ENCODE measurements around the gene KLHDC4. TPM values are rescaled to one million over a fixed set of nuclear protein-coding genes. Genes with fewer than 3 reads are reported as not detected.

The KLHDC4 gene
- polyA plus RNA-seq, 1 of the 3 experiments (the other 2 are of a cell fraction) = 51.2 TPM

DNA sequence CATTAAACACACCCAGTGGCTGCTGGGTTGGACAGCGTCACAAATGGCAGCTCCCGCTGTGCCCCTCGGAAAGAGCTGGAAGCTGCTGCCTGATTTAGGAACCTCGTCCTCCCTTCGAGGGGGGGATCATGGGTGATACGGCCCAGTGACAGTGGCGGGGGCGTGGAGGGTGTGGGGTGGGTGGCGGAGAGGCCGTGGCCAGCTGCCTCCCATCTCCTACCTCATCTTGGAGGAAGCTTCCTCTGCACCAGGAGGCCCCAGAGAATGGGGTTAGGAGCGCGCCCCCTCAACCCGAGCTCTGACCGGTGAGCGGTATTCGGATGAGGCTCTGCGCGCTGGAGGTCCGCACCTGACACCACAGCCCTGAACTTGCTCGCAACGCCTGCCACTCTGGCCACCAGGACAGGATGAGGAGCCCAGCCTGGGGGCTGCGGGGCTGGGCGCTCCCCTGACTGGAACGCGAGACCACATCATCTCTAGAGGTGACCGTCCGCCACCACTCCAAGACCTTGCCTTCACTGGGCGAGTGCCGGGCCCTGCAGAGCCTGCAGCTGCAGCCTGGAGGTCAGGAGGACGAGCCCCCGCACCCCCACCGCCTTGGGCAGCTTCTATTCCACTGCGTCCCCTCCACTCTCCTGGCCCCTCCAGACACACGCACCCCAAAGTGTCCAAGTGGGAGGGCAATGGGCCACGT is 80.9 kb downstream of the KLHDC4 start:
- Histone ChIP-seq H3K4me3 (ENCODE audit: low read depth in 2 of 2, low read length in 1 of 2) (no peak overlapping the region), H3F3A (replicated peaks; ENCODE audit: insufficient read depth) (no peaks in the 10 kb centered on the region), H3K9me3 (no peaks in the 10 kb centered on the region), H4K20me1 (ENCODE audit: insufficient read depth) (no peaks in the 10 kb centered on the region), H3K4me2 (no peak overlapping the region), H3K27ac (ENCODE audit: low read depth in 2 of 2, low read length in 1 of 2) (no peak overlapping the region), H3K79me2 (ENCODE audit: insufficient read depth) (no peaks in the 10 kb centered on the region), H3K4me1 (ENCODE audit: control insufficient read depth in 1 of 2, insufficient read depth in 2 of 2, low read depth in 1 of 2, low read length in 1 of 2) (peaks cover 0 to 3% of the 10 kb centered on the region in 2 experiments; a peak in 1 of 4 replicates), H3K27me3 (ENCODE audit: insufficient read depth) (no peaks in the 10 kb centered on the region; the same call in 1 of the 2 replicates), H3K36me3 (replicated peaks in 1 of 2; ENCODE audit: control insufficient read depth in 1 of 2, insufficient read depth in 2 of 2, low read length in 1 of 2) (no peaks in the 10 kb centered on the region), H3K9me2 (no peaks in the 10 kb centered on the region), H3K9ac (no peak overlapping the region), H2AFZ (ENCODE audit: low read depth) (no peak overlapping the region)
- no peak for TF ChIP-seq YY1 (IDR thresholded peaks at IDR 0.05; ENCODE audit: low read depth)
- TF ChIP-seq CHD2 (IDR thresholded peaks at IDR 0.05; ENCODE audit: low read length, partially characterized antibody) = no peak
- no peak for TF ChIP-seq TAF1 (IDR thresholded peaks at IDR 0.05; ENCODE audit: borderline replicate concordance, low read depth, low read length)
- TF ChIP-seq SIN3A (IDR thresholded peaks at IDR 0.05; ENCODE audit: borderline replicate concordance, low read depth, low read length) = no peak
- TF ChIP-seq, protein P1, sequence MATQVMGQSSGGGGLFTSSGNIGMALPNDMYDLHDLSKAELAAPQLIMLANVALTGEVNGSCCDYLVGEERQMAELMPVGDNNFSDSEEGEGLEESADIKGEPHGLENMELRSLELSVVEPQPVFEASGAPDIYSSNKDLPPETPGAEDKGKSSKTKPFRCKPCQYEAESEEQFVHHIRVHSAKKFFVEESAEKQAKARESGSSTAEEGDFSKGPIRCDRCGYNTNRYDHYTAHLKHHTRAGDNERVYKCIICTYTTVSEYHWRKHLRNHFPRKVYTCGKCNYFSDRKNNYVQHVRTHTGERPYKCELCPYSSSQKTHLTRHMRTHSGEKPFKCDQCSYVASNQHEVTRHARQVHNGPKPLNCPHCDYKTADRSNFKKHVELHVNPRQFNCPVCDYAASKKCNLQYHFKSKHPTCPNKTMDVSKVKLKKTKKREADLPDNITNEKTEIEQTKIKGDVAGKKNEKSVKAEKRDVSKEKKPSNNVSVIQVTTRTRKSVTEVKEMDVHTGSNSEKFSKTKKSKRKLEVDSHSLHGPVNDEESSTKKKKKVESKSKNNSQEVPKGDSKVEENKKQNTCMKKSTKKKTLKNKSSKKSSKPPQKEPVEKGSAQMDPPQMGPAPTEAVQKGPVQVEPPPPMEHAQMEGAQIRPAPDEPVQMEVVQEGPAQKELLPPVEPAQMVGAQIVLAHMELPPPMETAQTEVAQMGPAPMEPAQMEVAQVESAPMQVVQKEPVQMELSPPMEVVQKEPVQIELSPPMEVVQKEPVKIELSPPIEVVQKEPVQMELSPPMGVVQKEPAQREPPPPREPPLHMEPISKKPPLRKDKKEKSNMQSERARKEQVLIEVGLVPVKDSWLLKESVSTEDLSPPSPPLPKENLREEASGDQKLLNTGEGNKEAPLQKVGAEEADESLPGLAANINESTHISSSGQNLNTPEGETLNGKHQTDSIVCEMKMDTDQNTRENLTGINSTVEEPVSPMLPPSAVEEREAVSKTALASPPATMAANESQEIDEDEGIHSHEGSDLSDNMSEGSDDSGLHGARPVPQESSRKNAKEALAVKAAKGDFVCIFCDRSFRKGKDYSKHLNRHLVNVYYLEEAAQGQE (IDR thresholded peaks at IDR 0.05; ENCODE audit: low read depth, low read length) = no peak
- TF ChIP-seq, protein P2, sequence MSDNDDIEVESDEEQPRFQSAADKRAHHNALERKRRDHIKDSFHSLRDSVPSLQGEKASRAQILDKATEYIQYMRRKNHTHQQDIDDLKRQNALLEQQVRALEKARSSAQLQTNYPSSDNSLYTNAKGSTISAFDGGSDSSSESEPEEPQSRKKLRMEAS (IDR thresholded peaks at IDR 0.05; ENCODE audit: low read depth) = no peak
- no peak for TF ChIP-seq NRF1 (IDR thresholded peaks at IDR 0.05; ENCODE audit: low read depth, low read length)
- no peak for TF ChIP-seq TEAD4 (IDR thresholded peaks at IDR 0.05; ENCODE audit: borderline replicate concordance, insufficient read depth)
- TF ChIP-seq ELF1 (IDR thresholded peaks at IDR 0.05) = no peak
- TF ChIP-seq RAD21 (IDR thresholded peaks at IDR 0.05; ENCODE audit: low read length) = no peak
- no peak for TF ChIP-seq RXRA (IDR thresholded peaks at IDR 0.05; ENCODE audit: borderline replicate concordance, low read depth)
- TF ChIP-seq, protein P3, sequence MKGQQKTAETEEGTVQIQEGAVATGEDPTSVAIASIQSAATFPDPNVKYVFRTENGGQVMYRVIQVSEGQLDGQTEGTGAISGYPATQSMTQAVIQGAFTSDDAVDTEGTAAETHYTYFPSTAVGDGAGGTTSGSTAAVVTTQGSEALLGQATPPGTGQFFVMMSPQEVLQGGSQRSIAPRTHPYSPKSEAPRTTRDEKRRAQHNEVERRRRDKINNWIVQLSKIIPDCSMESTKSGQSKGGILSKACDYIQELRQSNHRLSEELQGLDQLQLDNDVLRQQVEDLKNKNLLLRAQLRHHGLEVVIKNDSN (IDR thresholded peaks at IDR 0.05; ENCODE audit: borderline replicate concordance, low read depth) = no peak
- TF ChIP-seq FOSL2 (IDR thresholded peaks at IDR 0.05; ENCODE audit: borderline replicate concordance, low read depth) = no peak
- no peak for TF ChIP-seq EZH2phosphoT487 (IDR thresholded peaks at IDR 0.05; ENCODE audit: borderline replicate concordance, low read depth)
- no peak for TF ChIP-seq MXI1 (IDR thresholded peaks at IDR 0.05; ENCODE audit: low read depth, low read length)
- TF ChIP-seq, protein P4, sequence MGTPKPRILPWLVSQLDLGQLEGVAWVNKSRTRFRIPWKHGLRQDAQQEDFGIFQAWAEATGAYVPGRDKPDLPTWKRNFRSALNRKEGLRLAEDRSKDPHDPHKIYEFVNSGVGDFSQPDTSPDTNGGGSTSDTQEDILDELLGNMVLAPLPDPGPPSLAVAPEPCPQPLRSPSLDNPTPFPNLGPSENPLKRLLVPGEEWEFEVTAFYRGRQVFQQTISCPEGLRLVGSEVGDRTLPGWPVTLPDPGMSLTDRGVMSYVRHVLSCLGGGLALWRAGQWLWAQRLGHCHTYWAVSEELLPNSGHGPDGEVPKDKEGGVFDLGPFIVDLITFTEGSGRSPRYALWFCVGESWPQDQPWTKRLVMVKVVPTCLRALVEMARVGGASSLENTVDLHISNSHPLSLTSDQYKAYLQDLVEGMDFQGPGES (IDR thresholded peaks at IDR 0.05; ENCODE audit: low read depth, low read length) = no peak
- ChIA-PET POLR2A (no interaction called here), CTCF (interaction anchor here (1.4 to 1.9 kb wide), 2 partner anchors 18 to 96 kb away, joined by 3 to 4 read pairs; no protein-coding TSS in a partner anchor)
- no peak for DNase-seq
- WGBS (ENCODE audit: low lambda C conversion rate) = 91% methylated on average over 27 of the region's 35 CpGs

All from SK-N-SH (cell line).